Left renal cortex interstitium (tissue), 4 donors: ENCODE data around the gene IQGAP2. TPM values are rescaled to one million over a fixed set of nuclear protein-coding genes. Genes with fewer than 3 reads are reported as not detected.
"Not testable (repeated sequence)": the region's sequence is repeated elsewhere in the genome, so short reads cannot be mapped to it uniquely, and the experiment has no call there.

Experiments used
- DNase-seq, 4 donors: peaks; one replicate each; pipeline ENCODE4 v3.0.0-alpha.2; 2013; ENCODE audit warnings: low read depth in 4 of 4, low spot score in 2 of 4, missing footprints in 1 of 4
- polyA plus RNA-seq, 4 donors: library from polyadenylated mRNA; unstranded; fragments of 120-200 nt; gene quantifications; one replicate each; pipeline ENCODE4 v1.2.1, GENCODE V29; 2013; ENCODE audit not compliant: insufficient read length in 4 of 4

IQGAP2 gene
- polyA plus RNA-seq, 4 donors: 59.4 to 83.3 (median 71.7) TPM

DNA sequence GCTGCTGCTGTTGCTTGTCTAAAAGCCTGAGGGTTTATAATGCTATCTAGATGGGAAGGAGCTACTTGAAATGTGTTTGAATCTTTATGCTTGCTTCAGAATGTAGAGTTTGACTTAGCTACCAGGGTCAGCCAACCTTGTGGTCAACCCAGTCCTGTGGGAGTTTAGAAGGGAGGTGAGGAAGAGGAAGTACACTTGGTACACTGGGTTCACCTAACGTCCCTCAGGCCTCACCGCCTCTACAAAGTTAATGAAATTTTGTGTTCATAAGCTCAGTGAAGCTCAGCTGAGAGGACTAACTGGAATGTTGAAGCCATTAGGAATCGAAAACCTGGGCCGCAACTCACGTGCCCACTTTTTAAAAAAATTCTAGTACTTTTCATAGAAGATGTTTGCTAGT is 10.7 kb downstream of the IQGAP2 start:
- no peak for DNase-seq

GRCh38 chr5:76414788-76415187 is 11.7 kb downstream of the IQGAP2 start:
- no peak for DNase-seq

- DNase-seq: no peak
Measured at GRCh38 chr5:76415855-76416254, 12.8 kb downstream of the IQGAP2 start.

- DNase-seq: no peak
Measured at GRCh38 chr5:76419597-76420298, 16.7 kb downstream of the IQGAP2 start.

- DNase-seq: no peak
Measured at GRCh38 chr5:76422227-76422626, 19.1 kb downstream of the IQGAP2 start.

GRCh38 chr5:76422742-76423141 is 19.7 kb downstream of the IQGAP2 start:
- DNase-seq: no peak

- DNase-seq: no peak
Measured at GRCh38 chr5:76425146-76425545, 22.1 kb downstream of the IQGAP2 start.

GRCh38 chr5:76425928-76426804 is 23.1 kb downstream of the IQGAP2 start:
- DNase-seq: no peak

DNA sequence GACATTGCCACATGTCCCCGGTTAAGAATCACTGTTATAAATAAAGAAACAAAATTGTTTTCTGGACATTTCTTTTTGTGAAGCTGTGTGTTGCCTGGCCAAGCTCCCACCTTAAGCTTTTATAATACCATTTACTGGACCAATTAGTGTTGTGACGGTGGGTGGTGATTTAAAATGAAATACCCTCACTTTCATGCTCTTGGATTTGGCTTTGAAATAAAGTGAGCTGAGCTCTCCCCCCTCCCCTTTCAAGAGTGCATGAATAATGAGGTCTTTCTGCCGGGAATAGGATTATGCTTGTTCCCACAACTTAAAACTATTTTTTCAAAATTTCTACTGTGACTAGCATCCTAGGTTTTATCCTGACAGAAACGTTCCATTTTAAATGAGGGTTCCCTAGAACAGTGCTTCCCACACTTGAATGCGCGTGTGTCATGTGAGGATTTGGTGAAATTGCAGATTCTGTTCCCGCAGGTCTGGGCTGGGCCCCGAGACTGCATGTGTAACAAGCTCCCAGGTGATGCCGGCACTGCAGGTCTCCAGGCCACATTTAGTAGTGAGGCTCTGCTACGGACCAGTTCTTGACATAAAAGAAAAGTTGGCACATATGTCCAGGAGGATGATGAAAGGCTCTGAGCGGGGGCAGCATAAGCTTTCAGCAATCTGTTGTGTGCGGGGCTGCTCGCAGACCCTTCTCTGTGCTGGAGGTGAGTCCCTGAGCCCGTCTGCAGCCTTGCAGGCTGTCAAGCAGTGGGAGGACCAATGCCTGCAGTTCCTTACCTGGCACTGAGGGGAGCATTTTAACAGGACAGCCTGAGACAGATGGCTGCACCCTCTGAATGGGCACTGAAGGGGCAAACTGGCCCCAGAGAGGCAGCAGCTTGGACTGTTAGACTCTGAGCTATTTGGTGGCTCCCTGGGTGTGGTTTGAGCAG is 24.4 kb downstream of the IQGAP2 start:
- DNase-seq: no peak

DNA sequence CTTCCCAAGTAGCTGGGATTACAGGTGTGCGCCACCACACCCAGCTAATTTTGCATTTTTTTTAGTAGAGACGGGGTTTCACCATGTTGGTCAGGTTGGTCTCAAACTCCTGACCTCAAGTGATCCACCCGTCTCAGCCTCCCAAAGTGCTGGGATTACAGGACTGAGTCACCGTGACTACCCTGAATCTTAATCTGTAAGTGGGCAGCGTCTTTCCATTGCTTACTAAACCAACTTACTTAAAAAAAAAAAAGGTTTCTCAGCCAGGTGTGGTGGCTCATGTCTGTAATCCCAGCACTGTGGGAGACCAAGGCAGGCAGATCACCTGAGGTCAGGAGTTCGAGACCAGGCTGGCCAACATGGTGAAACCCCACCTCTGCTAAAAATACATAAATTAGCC is 25.5 kb downstream of the IQGAP2 start:
- DNase-seq: not testable (repeated sequence)

DNA sequence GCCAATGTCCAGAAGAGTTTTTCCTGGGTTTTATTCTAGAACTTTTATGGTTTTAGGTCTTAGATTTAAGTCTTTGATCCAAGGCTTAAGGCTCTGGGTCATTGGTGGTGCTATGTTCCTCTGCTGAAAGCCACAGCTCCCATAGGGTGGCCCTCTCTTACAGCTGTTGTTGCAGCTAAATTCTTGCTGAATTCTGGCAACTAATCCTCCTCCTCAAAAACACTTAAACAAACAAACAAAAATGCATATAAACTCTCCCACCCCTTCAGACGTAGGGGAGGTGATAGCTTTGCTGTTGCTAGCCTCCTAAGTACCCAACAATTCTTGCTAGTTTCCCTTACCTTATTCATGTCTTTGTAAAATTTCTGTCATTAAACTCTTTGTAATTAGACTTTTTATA is 30.2 kb downstream of the IQGAP2 start:
- no peak for DNase-seq

DNA sequence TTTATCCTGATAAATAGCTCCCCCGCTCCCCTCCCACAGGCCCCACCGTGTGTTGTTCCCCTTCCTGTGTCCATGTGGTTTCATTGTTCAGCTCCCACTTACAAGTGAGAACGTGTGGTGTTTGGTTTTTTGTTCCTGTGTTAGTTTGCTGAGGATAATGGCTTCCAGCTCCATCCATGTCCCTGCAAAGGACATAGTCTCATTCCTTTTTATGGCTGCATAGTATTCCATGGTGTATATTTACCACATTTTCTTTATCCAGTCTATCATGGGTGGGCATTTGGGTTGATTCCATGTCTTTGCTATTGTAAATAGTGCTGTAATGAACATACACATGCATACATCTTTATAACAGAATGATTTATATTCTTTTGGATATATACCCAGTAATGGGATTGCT is 34.4 kb downstream of the IQGAP2 start:
- not testable (repeated sequence) for DNase-seq

DNA sequence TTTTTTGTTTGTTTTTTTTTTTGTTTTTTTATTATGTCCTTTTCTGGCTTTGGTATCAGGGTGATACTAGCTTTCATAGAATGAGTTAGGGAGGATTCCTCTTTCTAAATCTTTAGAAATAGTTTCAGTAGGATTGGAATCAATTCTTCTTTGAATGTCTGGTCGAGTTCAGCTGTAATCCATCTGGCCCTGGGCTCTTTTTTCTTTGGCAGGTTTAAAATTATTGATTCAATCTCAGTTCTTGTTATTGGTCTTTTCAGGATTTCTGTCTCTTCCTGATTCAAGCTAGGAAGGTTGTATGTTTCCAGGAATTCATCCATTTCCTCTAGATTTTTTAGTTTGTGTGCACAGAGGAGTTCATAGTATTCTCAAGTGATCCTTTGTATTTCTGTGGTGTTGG is 34.9 kb downstream of the IQGAP2 start:
- DNase-seq: no peak

- no peak for DNase-seq
Measured at GRCh38 chr5:76439201-76439600, 36.1 kb downstream of the IQGAP2 start.

DNA sequence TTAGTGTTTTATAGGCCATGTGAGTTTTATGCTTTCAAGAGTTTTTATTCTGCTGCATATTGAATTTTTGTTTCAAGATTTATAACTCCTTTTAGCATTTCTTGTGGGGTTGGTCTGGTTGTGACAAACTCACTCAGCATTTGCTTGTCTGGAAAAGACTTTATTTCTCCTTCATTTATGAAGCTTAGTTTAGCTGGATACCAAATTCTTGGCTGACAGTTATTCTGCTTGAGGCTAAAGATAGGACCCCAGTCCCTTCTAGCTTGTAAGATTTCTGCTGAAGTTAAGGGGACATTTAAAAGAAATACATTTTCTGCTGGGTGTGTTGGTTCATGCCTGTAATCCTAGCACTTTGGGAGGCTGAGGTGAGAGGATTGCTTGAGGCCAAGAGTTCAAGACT is 36.8 kb downstream of the IQGAP2 start:
- no peak for DNase-seq

DNA sequence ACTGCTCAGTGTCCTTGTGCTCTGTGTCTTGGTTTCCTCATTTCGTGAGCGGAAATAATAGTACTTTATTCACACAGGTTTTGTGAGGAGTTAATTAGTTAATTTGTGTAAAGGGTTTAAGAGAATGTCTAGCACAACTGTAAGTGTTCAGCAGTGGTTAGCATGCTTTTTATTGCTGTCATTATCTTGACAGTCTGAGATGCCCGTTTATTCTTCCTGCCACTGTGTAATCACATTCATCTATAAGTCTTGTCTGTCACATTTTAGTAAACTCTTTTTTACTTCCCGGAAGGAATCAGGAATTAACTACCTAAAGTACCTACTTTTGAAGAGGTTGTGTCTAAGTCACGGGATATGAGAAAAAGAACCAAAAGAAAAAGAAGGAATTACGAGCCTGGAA is 38.0 kb downstream of the IQGAP2 start:
- DNase-seq: no peak

DNA sequence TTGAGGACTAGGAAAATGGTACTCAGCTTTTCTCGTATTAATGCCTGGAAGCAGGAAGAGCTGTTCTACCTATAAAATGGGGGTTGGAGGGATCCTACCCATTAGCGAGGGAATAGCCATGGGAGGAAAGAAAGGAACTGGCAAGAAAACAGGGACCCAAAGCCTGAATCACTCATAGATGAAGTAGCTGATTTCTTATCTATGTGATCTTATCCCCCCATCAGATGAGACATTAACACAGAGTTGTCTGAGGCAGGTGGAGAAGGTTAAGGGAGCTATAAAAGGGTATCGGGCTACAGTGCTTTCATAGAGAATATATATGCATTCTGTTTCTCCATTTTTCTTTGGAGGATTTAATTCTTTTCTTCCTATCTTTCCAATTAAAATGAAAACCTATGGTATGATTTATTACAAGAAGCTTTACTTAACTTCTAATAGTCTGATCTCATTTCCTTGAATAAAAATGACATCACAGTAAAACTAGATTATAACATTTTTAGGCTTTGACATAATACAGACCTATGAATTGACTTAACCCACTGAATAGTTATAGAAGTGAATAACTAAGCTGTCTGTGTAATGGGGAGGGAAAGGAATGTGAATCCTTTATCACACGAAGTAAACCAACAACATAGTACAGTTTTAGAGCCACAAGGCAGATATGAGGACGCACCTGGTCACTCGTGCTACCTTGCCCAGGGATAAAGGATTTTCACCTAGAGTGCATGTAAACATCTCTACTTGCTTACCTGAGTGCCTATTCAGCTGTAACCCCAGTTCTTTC is 39.0 kb downstream of the IQGAP2 start:
- DNase-seq: no peak

DNA sequence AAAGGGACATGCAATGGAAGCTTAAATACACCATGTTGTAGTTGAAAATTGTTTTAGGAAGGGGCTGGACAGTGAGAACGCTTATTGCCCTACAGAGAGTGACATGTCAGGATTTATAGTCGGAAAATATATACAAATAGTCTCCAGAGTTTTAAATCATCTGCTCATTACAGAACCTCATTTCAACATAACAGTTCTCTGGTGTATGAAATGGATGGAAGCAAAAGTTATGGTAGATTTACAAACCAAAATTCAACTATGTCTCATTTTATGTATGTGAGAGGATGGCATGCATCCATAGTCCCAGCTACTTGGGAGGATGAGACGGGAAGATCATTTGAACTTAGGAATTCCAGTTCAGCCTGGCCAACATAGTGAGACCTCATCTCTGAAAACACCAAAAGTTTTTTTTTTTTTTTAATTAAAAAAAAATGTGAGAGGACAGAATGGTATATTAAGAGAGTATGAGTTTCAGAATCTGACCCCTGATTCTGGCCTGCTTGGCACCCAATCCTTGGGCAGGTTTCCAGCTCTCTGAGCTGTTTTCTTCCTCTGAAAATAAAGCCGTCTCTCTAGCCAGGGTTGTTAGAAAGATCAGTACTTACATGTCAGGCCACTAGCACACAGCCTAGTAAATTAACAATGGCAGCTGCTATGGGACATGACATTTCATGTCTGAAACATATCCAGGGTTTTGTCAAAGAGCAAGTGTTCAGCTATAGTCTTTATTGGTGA is 40.1 kb downstream of the IQGAP2 start:
- DNase-seq: no peak

DNA sequence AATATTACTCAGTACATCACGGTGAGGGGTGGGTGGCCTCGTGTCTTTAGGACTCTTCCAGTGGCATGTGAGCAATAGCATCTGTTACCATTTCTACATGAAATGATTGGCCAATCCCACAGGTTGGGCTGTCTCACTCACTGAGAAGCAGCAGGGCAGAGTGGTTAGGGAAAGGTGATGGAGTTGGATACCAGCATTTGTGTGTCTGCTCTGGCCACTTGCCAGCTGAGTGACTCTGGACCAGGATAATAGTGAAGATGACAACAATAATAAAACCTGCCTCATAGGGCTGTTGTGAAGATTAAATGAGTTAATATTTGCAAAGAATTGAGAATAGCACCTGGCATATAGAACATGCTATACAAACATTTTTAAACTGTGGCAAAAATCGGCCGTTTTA is 42.0 kb downstream of the IQGAP2 start:
- no peak for DNase-seq
